Kasumi-1 (cell line): ENCODE measurements around the gene R3HDM4.

ENCODE experiments used
- DNase-seq, 2 experiments: peaks; one replicate each; lab custom pipeline; 2025; lab: John Stamatoyannopoulos, UW

R3HDM4 gene

GRCh38 chr19:929891-930258 lies 16.9 kb upstream of the R3HDM4 start:
- DNase-seq: no peak

- no peak for DNase-seq
Observed at GRCh38 chr19:929203-929890, 16.3 kb upstream of the R3HDM4 start.

GRCh38 chr19:928471-929202 lies 15.6 kb upstream of the R3HDM4 start:
- no peak for DNase-seq

- DNase-seq: no peak
Observed at GRCh38 chr19:927780-928401, 14.9 kb upstream of the R3HDM4 start.

- DNase-seq: no peak
Observed at GRCh38 chr19:927351-927779, 14.3 kb upstream of the R3HDM4 start.

- peak; percentile 60 to 69 for DNase-seq
Observed at GRCh38 chr19:926589-927350, 13.8 kb upstream of the R3HDM4 start.

- DNase-seq: no peak
Observed at GRCh38 chr19:926323-926588, 13.2 kb upstream of the R3HDM4 start.

- peak; percentile 90 to 91 for DNase-seq
Observed at GRCh38 chr19:925526-926322, 12.7 kb upstream of the R3HDM4 start, which contains the start of gene ARID3A. Gene ARID3A, plus strand, starts transcription at chr19:926035. Its CDS starts 3,494 bp downstream, at chr19:929529.

GRCh38 chr19:925087-925525 lies 12.1 kb upstream of the R3HDM4 start:
- peak; percentile 90 to 91 for DNase-seq

GRCh38 chr19:924553-925086 lies 11.6 kb upstream of the R3HDM4 start:
- DNase-seq: no peak

GRCh38 chr19:920051-920864 lies 7.2 kb upstream of the R3HDM4 start:
- peak; percentile 39 to 56 for DNase-seq

GRCh38 chr19:919199-920050 lies 6.4 kb upstream of the R3HDM4 start:
- DNase-seq: no peak

GRCh38 chr19:918481-919198 lies 5.6 kb upstream of the R3HDM4 start:
- no peak for DNase-seq

- no peak for DNase-seq
Observed at GRCh38 chr19:918152-918437, 5.1 kb upstream of the R3HDM4 start.

GRCh38 chr19:917323-918151 lies 4.5 kb upstream of the R3HDM4 start, which contains the start of gene KISS1R:
Gene KISS1R, plus strand, starts transcription at chr19:917333. Its CDS starts 170 bp downstream, at chr19:917503.
- no peak for DNase-seq

- DNase-seq: no peak
Observed at GRCh38 chr19:916645-917322, 3.8 kb upstream of the R3HDM4 start.
